Brain microvascular endothelial cell (primary cell): Measurements from ENCODE around the gene SCYGR8.
"Not testable (repeated sequence)": the region's sequence is repeated elsewhere in the genome, so short reads cannot be mapped to it uniquely, and the experiment has no call there.

Source experiments
- DNase-seq: peaks from one replicate; pipeline ENCODE4 v3.0.0-alpha.2; 2020
- H3K27ac ChIP-seq: fragments of 250-450 bp; sonication (Bioruptor Pico); 2 replicates; pipeline ENCODE4 v1.5.1; 2020; ENCODE audit warnings: mild to moderate bottlenecking, moderate library complexity
- H3K27me3 ChIP-seq: fragments of 250-450 bp; sonication (Bioruptor Pico); replicated peaks from 2 replicates; pipeline ENCODE4 v1.5.1; 2020; ENCODE audit warnings: mild to moderate bottlenecking
- H3K36me3 ChIP-seq: fragments of 250-450 bp; sonication (Bioruptor Pico); replicated peaks from 2 replicates; pipeline ENCODE4 v1.5.1; 2020; ENCODE audit warnings: mild to moderate bottlenecking
- H3K4me3 ChIP-seq: 2 replicates; pipeline ENCODE4 v1.5.1; 2011; ENCODE audit warnings: low read depth, mild to moderate bottlenecking, control low read depth, low read length, moderate library complexity
- CTCF ChIP-seq: IDR thresholded peaks from 2 replicates; pipeline ENCODE4 v1.5.1; 2011; ENCODE audit warnings: low read depth, mild to moderate bottlenecking, moderate library complexity, low read length, control low read depth, inconsistent platforms; ENCODE audit errors: missing control alignments
- in situ Hi-C: cut with HindIII; loops from 2 replicates; pipeline ENCODE4 v1.10.0; 2017; ENCODE audit warnings: low sequenced_read_pairs, low pct_ligation_motif_present

SCYGR8 gene

GRCh38 chr2:227739351-227739750 lies 6.3 kb upstream of the SCYGR8 start:
- DNase-seq: no peak
- Histone ChIP-seq H3K36me3 (no peaks in the 10 kb centered on the region), H3K27ac (no peak overlapping the region), H3K27me3 (no peaks in the 10 kb centered on the region), H3K4me3 (no peak overlapping the region)
- in situ Hi-C loops: no loop called here
- TF ChIP-seq CTCF: no peak

- in situ Hi-C loops, H3K36me3 ChIP-seq, DNase-seq, H3K27me3 ChIP-seq, H3K27ac ChIP-seq, H3K4me3 ChIP-seq: not testable (repeated sequence)
- TF ChIP-seq CTCF: peak; percentile 39
These were observed 5.0 kb upstream of the SCYGR8 start for GRCh38 chr2:227740705-227741104.

GRCh38 chr2:227748079-227748478 lies 2.4 kb downstream of the SCYGR8 start:
- no peak for DNase-seq
- Histone ChIP-seq H3K4me3 (no peak overlapping the region), H3K27ac (no peak overlapping the region), H3K36me3 (no peaks in the 10 kb centered on the region), H3K27me3 (no peaks in the 10 kb centered on the region)
- peak; percentile 68 for TF ChIP-seq CTCF
- in situ Hi-C loops: no loop called here

GRCh38 chr2:227756261-227756660 lies 10.6 kb downstream of the SCYGR8 start:
- H3K27me3 ChIP-seq, H3K4me3 ChIP-seq, H3K36me3 ChIP-seq, H3K27ac ChIP-seq, DNase-seq, in situ Hi-C loops: not testable (repeated sequence)

GRCh38 chr2:227759411-227760118 lies 13.9 kb downstream of the SCYGR8 start:
- no peak overlapping the region for H3K27ac ChIP-seq

More at GRCh38 chr2:227759411-227760118, 13.9 kb downstream of the SCYGR8 start:
- Histone ChIP-seq H3K4me3 (no peak overlapping the region), H3K27me3 (no peaks in the 10 kb centered on the region), H3K36me3 (no peaks in the 10 kb centered on the region)
- DNase-seq: no peak
- in situ Hi-C loops: no loop called here
- TF ChIP-seq CTCF: no peak
